NCI-H524 treated with DMSO at 0.1 percent for 48 hours (cell line): ENCODE measurements around the gene CIPC.

ENCODE experiments used
- DNase-seq: peaks from one replicate; lab custom pipeline; 2025; lab: John Stamatoyannopoulos, UW

Gene CIPC

GRCh38 chr14:77069551-77069950, 28.5 kb upstream of the CIPC start:
- no peak for DNase-seq

DNA sequence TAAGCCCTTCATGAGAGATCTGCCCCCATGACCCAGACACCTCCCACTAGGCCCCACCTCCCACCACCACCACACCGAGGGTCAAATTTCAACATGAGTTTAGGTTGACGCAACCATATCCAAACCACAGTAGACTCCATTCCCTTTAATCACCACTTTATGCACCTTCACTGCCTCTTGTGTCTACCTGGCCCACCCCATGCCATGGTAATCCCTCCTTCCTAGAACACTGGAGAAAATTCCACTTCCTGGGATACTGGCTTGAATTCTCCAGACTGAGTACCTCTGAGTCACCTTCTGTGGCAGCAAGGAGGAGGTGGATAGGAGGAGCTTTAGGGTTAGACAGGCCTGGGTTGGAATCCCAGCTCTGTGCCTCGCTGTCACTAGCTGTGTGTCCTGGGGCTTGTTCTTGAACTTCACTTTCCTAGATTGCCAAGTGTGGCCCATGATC, 26.1 kb upstream of the CIPC start:
- DNase-seq = no peak

DNA sequence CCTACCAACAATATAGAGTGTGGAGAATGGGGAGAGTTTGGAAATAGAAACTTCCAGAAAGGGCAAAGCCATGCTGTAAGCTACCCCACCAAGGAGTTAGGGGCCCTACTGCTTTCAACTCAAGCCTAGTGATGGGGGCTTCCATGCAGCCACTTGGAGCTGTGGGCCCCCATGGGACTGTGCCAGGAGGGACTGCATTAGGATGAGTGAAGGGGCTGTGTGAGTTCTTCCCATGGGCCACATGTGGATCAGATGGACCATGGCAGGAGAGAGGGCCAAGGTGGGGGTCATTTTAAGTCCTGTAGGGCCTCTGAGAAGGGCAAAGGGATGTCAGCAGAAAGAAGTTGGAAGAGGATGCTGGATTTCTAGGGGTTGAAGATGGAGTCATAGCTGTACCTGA, 23.1 kb upstream of the CIPC start:
- DNase-seq = no peak

DNA sequence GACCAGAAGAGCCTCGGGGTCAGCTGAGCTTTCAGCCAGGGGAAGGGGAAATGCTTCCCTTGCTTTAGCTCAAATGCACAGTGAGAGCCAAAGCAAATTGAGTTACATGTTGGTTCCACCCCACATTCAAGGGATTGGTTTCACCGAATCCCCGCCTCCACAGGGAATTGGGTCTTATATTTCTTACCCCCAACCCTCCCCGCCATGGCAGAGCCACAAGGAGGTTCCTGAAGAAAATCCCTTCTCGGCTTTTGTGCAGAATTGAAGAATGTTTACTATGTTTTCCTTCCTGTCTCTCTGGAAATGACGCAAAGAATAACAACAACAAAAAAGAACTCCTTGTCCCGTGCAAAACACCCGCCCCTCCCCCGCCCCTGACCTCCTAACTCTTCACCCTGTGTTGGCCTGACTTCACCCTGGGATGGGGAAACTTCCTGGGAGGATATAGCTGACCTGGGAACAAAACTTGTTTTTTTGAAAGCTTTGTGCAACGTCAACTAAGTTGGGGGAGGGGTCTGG, 21.9 kb upstream of the CIPC start:
- DNase-seq = no peak

DNA sequence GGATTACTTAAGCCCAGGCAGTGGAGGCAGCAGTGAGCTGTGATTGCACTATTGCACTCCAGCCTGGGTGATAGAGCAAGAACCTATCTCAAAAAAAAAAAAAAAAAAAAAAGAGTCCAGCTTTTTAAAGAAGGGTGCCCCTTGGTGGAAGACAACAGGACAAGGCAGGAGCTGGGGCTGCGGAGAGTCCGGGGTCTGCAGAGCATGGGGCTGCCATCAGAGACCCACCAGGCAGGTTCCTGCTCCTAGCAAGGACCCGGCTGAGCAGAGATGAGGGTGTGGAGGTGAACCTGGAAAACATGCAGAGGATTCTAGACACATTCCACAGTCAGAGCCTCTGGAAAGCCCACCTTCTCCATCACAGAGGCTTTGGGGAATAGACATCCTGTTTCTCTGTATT, 21.0 kb upstream of the CIPC start:
- DNase-seq = no peak

DNA sequence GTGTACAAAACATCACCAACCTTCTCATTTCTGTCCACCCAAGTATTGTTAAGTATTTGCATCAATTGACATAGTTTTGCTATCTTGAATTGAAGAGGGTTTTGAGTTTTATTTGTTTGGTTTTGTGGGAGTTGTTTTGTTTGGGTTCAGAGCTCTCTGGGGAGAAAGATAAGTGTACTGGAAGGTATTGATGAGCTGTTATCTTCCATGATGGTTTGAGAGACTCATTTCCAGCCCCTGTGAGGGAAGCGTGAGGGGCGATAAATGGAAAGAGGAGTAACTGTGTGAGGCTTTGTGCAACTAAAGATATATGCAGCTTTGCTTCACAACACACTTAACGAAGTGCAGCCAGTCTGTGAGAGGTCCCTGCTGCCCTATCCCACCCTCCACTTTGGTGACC, 15.7 kb upstream of the CIPC start:
- DNase-seq = no peak

GRCh38 chr14:77083082-77083481, 15.0 kb upstream of the CIPC start:
- no peak for DNase-seq

DNA sequence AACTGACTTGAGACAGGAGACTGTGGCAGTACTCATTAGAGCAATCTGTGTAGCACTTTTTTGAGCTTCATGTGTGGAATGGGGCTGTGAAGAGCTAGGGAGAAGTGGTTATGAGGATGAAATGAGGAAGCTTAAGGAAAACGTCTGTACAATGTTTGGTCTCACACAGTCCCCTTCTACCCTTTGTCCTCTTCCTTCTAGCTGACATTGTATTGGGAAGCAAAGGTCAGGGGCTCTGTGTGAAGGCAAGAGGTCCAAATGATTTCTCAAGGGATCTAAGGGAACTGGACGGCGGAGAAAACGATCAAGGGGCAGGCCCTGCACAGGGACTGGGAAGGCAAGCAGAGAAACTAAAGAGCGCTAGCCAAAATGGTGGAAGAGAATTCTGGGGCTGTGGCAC, 13.1 kb upstream of the CIPC start:
- no peak for DNase-seq

DNA sequence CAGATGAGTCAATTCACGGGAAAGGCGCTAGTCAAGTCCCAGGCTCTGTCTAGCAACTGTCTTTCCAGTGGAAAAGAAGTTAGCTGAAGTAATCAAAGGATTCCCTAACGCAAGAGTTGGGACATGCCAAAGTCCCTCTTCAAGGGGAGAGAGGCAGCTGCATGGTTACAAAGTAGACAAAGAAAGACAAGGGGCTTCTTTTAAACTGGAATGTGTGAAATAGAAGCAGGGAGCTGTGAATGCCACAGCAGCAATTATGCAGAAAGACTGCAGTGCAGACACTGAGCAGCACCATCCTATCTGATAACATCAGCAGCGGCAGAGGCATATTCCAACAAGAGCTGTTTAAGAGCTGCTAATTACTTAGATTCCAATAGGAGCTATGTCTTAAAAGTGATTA, 12.5 kb upstream of the CIPC start:
- no peak for DNase-seq

GRCh38 chr14:77086017-77086727, 11.9 kb upstream of the CIPC start:
- DNase-seq = no peak

- DNase-seq = no peak
Measured at GRCh38 chr14:77086951-77087350, 11.1 kb upstream of the CIPC start.

DNA sequence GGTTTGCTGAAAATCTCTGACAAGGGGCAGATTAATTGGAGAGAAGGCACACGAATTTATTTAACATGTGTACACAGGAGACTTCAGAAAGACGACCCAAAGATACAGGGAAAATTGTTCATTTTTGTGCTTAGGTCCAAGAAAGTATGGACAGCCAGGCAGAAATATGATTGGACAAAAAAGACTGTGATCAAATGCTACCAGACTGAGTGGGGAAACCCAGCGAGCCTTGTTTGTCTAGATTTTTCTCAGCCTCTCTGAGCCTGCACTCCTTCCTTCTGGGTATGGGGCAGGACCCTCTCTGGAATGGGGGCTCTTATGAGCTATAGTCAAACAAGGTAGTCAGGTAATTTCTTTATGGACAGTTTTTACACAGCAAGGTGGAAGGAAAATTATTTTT, 10.4 kb upstream of the CIPC start:
- no peak for DNase-seq

DNA sequence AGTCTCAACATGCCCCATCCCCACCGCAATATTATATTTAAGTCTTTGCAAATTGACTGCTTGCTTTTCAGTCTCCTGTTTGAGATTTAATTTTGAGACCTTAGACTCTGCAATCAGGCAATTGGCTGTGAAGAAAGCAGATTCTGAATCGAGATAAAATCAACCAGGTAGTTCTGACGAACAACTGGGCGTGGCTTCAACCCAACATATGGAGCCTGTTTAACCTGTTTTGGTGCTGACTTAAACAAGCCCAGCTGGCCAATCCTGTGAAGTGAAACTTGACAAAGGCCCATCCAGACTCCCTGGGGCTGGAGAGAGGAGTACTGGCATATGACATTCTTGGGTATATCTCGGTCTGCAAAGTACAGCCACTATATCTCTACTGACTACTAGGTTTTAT, 9.8 kb upstream of the CIPC start:
- peak; percentile 61 for DNase-seq

DNA sequence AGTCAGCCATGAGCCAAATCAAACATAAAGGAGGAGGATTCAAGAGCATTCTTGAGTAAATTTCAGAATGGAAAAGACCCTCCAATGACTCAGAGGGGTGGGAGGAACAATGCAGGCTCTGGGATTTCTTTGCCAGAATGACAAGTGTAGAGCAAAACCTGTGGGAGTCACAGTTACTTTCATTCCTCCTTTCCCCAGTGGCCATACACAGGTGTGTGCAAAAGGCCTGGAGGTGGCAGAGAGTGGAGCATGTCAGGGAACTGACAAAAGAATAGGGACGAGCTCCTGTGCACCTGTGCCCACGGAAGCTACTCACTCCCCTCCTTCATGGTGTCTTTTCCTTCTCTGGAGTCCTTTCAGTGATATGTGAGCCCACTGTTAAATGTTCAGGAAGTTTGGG, 9.4 kb upstream of the CIPC start:
- DNase-seq = no peak

- no peak for DNase-seq
Measured at GRCh38 chr14:77091518-77091917, 6.5 kb upstream of the CIPC start.

DNA sequence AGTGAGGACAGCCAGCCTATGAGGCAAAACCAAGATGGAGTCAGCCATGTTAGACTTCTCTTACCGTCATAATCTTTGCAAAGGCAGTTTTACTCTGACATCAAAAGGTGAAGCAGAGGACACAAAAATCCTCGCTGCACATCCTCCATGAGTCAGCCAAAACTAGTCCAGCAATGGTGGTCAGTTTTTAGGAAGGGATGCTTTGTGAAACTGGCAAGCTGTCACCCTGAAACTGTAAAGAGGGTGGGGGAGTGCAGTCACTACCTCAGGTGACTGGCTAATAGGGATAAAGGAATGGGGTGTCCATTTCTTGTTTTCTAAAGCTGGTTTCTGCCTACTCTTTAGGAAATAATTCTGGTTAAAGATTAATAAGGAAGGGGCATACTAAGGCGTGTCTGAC, 5.4 kb upstream of the CIPC start:
- DNase-seq = no peak

GRCh38 chr14:77094672-77095284, 3.3 kb upstream of the CIPC start:
- peak; percentile 77 for DNase-seq

- no peak for DNase-seq
Measured at GRCh38 chr14:77097006-77097699, 905 bp upstream of the CIPC start.

- no peak for DNase-seq
Measured at GRCh38 chr14:77098529-77099353, 683 bp downstream of the CIPC start.

DNA sequence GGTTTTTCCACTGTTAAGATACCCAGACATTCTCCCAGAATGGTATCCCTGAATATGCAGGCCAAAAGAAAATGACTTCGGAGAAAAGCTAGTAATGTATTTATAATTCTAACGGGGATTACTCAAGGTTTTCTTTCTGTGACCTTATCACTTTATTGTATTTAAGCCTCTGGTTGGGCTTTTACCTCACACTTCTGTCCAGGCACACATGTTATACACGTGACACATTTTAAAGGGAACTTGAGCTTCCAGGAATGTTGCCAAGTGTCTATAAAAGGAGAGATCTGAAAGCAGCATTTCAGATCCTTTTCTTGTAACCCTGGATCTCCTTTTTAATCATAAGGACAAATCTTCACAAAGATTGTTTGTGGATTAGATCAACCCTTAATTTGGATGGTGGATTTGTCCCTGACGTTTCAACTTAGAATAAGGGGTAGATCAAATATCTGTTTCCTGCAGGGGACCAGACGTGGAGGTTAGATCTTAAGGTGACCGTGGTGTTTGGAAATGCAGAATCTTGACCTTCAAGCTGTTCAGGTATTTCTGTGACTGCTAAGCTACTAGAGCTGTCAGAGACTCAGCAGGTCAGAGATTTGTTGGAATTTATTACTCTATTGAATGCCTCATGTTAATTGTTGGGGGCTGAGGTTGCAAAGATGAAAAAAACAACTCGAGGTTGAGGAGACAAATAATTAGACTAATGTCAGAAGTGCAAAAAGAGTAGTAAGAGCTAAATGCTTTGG, 1.5 kb downstream of the CIPC start:
- DNase-seq = no peak

DNA sequence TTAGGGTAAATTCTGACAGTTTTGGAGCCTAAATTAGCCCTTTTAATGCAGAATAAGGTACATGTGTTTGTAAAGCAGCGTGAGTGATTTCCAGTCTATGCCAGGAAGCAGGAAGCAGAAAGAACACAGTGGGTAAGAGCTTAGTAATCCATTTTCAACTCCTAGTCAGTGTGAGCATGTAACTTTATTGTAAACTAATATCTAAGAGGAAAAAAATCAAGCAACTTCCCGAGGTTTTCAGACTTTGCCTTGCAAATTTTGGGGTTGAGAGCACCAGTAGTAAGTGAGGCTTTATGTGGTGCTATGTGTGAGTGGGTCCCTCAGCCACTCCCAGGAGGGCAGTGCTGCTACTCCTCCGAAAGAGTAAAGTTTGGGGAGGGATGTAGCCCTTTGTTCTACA, 2.9 kb downstream of the CIPC start:
- DNase-seq = no peak

DNA sequence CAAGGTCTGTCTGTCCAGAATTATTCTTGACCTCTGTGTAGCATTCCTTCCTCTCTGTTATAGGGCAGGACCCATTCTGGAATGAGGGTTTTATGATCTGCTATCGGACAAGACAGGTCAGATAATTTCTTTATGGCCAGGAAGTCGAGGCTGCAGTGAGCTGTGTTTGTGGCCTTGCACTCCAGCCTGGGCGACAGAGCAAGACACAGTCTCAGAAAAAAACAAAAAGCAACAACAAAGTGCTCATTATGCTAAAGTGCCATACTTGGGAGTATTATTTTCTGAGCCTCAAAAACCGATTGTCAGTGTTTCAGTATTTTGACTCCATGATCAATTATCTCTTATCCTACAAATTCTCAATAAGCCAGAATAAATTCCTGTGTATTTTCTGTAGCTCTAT, 4.1 kb downstream of the CIPC start:
- no peak for DNase-seq
